Right lobe of liver (tissue), 4 donors: ENCODE measurements around the gene RPS6KB1.

Experiments used
- POLR2A ChIP-seq: fragments of 450-650 bp; IDR thresholded peaks from one replicate; pipeline ENCODE4 v1.6.1; 2017; ENCODE audit warnings: antibody characterized with exemption, mild to moderate bottlenecking
- TF ChIP-seq, protein P1 (sequence below), 4 donors: fragments of 200-600 bp in 3 of 4; fragments of 450-650 bp in 1 of 4; IDR thresholded peaks; one replicate each; pipeline versions ENCODE4 v1.5.1 to v1.8.0; 2016 to 2022; ENCODE audit warnings: antibody characterized with exemption in 4 of 4, mild to moderate bottlenecking in 2 of 4
- donor health status: DM: no; HTN: no; CAD: no.
- donor health status: DM: no; HTN: no; CAD: no.
- donor health status: DM: no; HTN: yes; CAD: no.

DNA sequence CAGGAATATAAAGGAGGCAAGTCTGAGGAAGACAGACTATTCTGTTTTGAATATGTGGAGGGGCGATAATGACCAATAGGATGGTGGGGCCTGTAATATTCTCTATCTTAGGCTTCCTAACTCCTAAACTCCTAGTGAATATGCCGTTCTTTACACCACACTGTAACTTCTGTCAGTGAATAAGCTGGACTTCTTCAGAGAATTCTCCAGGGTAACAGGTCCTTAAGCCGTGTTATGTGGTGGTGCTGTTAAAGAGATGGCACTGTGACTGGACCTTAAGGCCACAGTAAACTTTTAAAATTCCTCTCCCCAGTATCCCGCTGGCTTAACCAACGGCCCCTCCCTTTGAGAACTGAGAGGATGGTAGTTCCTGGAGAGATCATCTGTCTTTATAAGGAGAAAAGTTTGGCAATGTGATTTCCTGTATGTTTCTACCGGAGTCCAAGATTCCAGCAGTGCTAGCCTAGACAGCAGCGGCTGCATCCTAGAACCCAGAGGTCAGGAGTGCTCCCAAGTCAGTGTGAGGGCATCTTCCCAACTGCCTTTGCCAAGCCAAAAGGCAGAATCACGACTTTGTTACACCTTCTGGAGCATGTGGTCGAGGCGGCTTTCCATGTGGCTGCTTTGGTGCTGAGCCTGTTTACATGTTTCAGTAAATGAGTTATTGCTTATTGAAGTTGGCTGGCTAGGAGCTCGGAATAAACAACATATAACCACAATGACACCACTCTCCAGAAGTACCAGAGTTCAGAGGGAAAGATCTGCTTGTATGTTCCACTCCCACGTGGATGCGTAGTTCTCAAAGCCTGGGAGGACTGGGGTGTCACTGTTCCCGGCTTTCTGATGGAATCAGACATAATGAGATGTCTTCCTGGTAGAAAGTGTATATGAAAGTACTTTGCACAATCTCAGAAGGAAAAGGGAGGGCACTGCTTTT is 41.2 kb upstream of the RPS6KB1 start:
- TF ChIP-seq POLR2A, result no peak
- TF ChIP-seq, protein P1, sequence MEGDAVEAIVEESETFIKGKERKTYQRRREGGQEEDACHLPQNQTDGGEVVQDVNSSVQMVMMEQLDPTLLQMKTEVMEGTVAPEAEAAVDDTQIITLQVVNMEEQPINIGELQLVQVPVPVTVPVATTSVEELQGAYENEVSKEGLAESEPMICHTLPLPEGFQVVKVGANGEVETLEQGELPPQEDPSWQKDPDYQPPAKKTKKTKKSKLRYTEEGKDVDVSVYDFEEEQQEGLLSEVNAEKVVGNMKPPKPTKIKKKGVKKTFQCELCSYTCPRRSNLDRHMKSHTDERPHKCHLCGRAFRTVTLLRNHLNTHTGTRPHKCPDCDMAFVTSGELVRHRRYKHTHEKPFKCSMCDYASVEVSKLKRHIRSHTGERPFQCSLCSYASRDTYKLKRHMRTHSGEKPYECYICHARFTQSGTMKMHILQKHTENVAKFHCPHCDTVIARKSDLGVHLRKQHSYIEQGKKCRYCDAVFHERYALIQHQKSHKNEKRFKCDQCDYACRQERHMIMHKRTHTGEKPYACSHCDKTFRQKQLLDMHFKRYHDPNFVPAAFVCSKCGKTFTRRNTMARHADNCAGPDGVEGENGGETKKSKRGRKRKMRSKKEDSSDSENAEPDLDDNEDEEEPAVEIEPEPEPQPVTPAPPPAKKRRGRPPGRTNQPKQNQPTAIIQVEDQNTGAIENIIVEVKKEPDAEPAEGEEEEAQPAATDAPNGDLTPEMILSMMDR (IDR thresholded peaks at IDR 0.05), result no peak
